ENCODE data around the gene DBH.

Gene DBH

DNA sequence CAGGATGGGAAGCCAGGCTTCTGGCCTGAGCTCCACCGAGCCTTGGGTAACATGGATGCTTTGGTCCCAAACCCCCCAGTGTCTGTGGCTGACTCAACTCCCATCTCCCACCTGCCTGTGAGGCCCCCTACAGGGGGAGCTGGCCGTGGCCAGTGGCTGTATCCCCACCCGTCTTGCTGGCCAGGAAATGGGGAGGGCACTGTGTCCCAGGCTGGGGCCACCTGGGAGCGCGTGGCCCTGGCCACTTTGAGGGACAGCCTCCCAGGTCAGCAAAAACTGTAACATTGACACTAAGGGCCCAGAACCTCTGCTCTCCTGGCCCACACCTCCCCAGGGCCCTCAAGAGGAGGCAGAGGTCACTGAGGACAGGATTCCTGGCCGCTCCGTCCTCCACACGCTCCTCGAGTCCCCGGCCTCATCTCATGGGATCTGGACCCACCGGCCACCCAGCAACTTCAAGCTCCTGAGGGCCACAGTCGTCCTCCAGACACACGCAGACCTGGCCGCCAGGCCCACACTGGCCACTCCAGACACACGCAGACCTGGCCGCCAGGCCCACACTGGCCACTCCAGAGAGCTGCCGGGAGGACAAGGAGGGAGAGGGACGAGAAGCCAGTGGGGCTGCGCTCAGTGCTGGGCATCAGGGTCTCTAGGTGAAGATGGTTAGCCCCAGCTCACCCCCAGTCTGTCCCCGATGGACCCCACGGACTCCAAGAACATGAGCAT is 44.2 kb downstream of the DBH start:
- TF ChIP-seq, protein P1, sequence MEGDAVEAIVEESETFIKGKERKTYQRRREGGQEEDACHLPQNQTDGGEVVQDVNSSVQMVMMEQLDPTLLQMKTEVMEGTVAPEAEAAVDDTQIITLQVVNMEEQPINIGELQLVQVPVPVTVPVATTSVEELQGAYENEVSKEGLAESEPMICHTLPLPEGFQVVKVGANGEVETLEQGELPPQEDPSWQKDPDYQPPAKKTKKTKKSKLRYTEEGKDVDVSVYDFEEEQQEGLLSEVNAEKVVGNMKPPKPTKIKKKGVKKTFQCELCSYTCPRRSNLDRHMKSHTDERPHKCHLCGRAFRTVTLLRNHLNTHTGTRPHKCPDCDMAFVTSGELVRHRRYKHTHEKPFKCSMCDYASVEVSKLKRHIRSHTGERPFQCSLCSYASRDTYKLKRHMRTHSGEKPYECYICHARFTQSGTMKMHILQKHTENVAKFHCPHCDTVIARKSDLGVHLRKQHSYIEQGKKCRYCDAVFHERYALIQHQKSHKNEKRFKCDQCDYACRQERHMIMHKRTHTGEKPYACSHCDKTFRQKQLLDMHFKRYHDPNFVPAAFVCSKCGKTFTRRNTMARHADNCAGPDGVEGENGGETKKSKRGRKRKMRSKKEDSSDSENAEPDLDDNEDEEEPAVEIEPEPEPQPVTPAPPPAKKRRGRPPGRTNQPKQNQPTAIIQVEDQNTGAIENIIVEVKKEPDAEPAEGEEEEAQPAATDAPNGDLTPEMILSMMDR (IDR thresholded peaks at IDR 0.05; ENCODE audit: low read depth, low read length): no peak

DNA sequence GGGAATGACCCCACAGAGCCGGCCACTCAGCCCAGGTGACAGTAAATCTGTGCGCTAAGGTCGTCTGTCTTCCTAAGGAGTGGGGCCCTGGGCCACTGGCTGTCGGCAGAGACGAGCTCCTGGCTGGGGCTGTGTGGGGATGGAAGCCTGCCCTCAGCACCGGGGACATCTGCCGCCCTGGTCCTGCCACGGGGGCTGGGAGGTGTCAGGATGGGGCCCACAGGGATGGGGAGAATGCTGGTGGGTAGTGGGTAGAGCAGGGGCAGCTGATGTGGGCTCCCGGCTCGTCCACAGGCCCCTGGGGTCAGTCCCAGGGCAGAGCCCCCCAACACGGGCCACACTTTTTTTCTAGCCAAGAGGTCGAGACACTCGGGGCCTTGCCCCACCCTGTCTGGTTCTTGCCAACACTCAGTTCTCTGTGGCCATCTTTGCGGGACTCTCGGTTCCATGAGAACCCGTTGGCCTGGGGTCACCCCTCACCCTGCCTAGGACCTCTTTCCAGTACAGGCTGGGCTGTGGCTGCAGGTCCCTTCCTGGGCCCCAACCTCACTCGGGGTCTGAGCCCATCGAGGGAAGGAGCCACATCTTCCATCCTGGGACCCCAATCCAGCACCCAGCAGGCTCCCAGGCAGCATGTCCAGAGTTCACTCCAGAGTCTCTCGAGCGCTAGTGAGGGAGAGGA is 45.0 kb downstream of the DBH start:
- TF ChIP-seq, protein P1 (IDR thresholded peaks at IDR 0.05; ENCODE audit: low read depth, low read length): no peak
- in situ Hi-C loops (cut with HindIII; ENCODE audit: low sequenced_read_pairs): no loop called here
- no peak overlapping the region for H3K4me3 ChIP-seq (ENCODE audit: low read depth, low read length)
- no peak for DNase-seq (ENCODE audit: low read depth, low spot score)

More for the DNA sequence above, 44.2 kb downstream of the DBH start:
- no peak for DNase-seq (ENCODE audit: low read depth, low spot score)
- no peak overlapping the region for H3K4me3 ChIP-seq (ENCODE audit: low read depth, low read length)
- in situ Hi-C loops (cut with HindIII; ENCODE audit: low sequenced_read_pairs): no loop called here

DNA sequence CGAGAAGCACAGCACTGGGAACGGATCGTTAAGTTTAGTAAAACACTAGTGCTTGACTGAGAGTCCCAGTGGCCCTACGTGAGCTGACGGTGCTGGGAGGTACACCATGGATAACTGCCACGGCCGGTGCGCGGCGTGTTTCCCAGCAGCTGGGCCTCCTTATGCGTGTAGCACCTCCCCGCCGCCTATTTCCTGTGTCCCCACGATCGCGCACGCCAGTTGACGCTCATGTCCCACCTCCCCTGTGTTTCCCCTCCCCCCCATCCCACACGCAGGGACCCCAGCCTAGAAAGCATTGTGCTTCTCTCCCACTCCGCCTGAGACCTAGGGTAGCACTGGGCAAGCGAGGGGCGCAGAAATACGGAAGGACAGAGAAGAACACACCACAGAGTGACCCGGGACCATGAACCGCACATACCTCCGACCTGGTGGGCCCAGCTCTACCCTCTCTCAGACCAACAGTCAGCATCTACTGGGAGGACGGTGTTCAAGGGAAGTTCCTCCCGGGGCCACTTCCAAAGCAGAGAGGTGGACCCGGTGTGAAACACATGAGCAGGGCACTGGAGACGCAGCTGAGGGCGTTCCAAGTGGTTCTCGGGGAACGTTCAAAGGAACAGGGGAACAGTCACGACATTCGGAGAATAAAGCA is 45.6 kb downstream of the DBH start:
- in situ Hi-C loops (cut with HindIII; ENCODE audit: low sequenced_read_pairs): no loop called here
- TF ChIP-seq, protein P1 (IDR thresholded peaks at IDR 0.05; ENCODE audit: low read depth, low read length): no peak
- H3K4me3 ChIP-seq (ENCODE audit: low read depth, low read length): no peak overlapping the region
- DNase-seq (ENCODE audit: low read depth, low spot score): no peak

DNA sequence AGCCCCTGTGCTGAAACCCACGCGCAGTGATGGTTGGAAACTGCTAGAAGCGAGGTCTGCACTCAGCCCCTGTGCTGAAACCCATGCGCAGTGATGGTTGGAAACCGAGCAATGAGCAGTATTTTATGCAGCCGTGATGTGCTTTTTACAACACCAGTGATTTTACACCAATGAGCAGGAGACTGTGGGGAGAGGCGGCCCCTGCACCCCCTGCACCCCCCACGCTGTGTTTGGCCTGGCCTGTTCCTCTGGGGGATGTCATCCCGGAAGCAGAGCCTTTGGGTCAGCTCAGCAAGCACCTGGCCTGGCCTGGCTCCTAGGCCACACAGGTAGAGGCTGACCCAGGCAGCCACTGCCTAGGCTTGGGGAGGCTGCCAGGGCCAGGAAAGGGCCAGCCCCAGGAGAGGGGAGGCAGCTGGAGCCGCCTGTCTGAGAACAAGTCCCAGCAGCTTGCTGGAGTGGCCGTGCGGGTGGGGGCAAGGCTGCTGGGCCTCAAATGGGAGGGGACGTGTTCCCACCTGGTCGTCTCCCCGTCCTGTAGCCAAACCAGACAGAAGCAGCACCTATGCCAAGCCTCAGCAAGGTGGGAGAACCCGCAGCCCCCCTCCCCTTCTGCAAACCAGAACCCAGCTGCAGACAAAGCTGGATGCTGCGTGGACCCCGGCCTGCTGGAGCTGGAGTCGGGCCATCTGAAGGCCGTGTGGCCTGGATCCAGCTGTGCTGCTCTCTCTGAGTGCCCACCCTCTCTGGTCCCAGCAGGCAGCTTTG is 46.8 kb downstream of the DBH start:
- in situ Hi-C loops (cut with HindIII; ENCODE audit: low sequenced_read_pairs): no loop called here
- DNase-seq (ENCODE audit: low read depth, low spot score): no peak
- no peak overlapping the region for H3K4me3 ChIP-seq (ENCODE audit: low read depth, low read length)
- TF ChIP-seq, protein P1 (IDR thresholded peaks at IDR 0.05; ENCODE audit: low read depth, low read length): no peak

DNA sequence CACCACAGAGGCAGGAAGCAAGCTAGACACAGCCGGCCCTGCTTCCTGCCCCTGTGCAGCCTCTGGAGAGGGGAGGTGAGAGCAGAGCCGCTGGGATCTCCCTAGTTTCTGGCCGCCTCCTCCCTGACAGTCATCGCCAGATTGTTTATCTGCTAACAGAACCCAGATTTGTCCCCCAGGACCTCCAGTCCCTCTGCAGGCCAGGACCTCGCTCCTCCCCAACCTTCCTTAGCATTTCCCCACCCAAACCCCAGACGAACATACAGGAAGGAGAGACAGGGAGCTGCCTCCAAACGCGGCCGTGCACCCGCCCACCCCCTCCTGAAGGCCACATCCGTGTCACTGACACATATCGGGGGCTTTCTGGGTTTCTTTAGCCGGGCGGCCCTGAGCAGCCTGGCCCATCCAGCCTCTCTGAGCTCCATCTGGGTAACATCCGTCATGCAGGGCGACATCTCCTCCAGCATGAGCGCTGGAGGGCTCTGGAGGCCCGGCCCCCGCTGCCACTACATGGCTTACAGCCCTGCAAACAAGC is 47.5 kb downstream of the DBH start:
- H3K4me3 ChIP-seq (ENCODE audit: low read depth, low read length): no peak overlapping the region
- in situ Hi-C loops (cut with HindIII; ENCODE audit: low sequenced_read_pairs): no loop called here
- TF ChIP-seq, protein P1 (IDR thresholded peaks at IDR 0.05; ENCODE audit: low read depth, low read length): no peak
- no peak for DNase-seq (ENCODE audit: low read depth, low spot score)
